Measurements from ENCODE around the gene RPAP3.

DNA sequence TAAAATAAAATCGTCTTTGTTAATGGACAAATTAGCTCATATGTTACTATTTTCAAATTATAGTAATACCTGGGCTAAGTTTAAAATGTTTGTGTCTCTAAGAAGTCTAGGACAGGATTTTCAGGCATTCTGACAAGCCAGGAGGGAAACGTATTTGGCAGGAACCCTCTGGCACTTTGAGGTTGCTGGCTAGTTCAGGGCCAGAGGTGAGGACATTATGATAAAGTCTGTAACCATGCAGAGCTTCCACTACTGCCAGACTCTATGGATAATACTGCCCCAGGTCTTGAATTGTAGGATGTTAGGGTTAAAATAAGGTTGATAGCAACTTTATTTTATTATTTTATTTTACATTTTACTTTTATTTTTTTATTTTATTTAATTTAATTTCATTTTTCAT is 56.4 kb downstream of the RPAP3 start:
- TF ChIP-seq IRF2 (CRISPR knock-in tag; IDR thresholded peaks at IDR 0.05; ENCODE audit: borderline replicate concordance, low read depth) = no peak
- no peak for TF ChIP-seq ZNF423 (CRISPR knock-in tag; IDR thresholded peaks at IDR 0.05)
- TF ChIP-seq CREB1 (CRISPR knock-in tag; IDR thresholded peaks at IDR 0.05) = no peak
- TF ChIP-seq ZNF232 (CRISPR knock-in tag; IDR thresholded peaks at IDR 0.05) = no peak
- TF ChIP-seq, protein P1, sequence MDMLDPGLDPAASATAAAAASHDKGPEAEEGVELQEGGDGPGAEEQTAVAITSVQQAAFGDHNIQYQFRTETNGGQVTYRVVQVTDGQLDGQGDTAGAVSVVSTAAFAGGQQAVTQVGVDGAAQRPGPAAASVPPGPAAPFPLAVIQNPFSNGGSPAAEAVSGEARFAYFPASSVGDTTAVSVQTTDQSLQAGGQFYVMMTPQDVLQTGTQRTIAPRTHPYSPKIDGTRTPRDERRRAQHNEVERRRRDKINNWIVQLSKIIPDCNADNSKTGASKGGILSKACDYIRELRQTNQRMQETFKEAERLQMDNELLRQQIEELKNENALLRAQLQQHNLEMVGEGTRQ (CRISPR knock-in tag; IDR thresholded peaks at IDR 0.05) = no peak
- TF ChIP-seq SMAD3 (CRISPR knock-in tag; IDR thresholded peaks at IDR 0.05; ENCODE audit: borderline replicate concordance) = no peak
